Small intestine (tissue), 16 donors: ENCODE data around the gene ZFPM1. TPM values are rescaled to one million over a fixed set of nuclear protein-coding genes. Genes with fewer than 3 reads are reported as not detected.

Experiments used
- DNase-seq, 2 donors: peaks; one replicate each; pipeline versions ENCODE4 v3.0.0 to v3.0.0-alpha.2; 2013
- FAIRE-seq: peaks from 2 replicates; lab custom pipeline; 2012; peaks lifted over from hg19 to GRCh38; lab: Jason Lieb, UNC
- H3K27ac ChIP-seq, 3 donors: one replicate each; pipeline ENCODE4 v1.5.1; 2013; ENCODE audit warnings: low read length in 2 of 3, mild to moderate bottlenecking in 2 of 3, control low read depth in 1 of 3, inconsistent platforms in 1 of 3, low read depth in 1 of 3, moderate library complexity in 1 of 3
- H3K27me3 ChIP-seq, 3 donors: one replicate each; pipeline ENCODE4 v1.6.1; 2013; ENCODE audit warnings: low read length in 3 of 3, inconsistent platforms in 1 of 3; ENCODE audit not compliant: control insufficient read depth in 3 of 3, insufficient read depth in 3 of 3
- H3K36me3 ChIP-seq, 3 donors: one replicate each; pipeline ENCODE4 v1.6.1; 2013; ENCODE audit warnings: low read length in 3 of 3, inconsistent platforms in 1 of 3, low read depth in 1 of 3, mild to moderate bottlenecking in 1 of 3, moderate library complexity in 1 of 3; ENCODE audit not compliant: control insufficient read depth in 3 of 3, insufficient read depth in 2 of 3
- H3K4me1 ChIP-seq, 3 donors: one replicate each; pipeline ENCODE4 v1.6.1; 2013; ENCODE audit warnings: low read length in 2 of 3, inconsistent platforms in 1 of 3, low read depth in 1 of 3, mild to moderate bottlenecking in 1 of 3, moderate library complexity in 1 of 3; ENCODE audit not compliant: control insufficient read depth in 3 of 3, insufficient read depth in 2 of 3
- H3K4me3 ChIP-seq, 3 donors: one replicate each; pipeline ENCODE4 v1.5.1; 2013; ENCODE audit warnings: low read length in 3 of 3, control low read depth in 1 of 3, inconsistent platforms in 1 of 3, low read depth in 1 of 3, mild to moderate bottlenecking in 1 of 3, moderate library complexity in 1 of 3
- H3K9me3 ChIP-seq, 2 donors: one replicate each; pipeline ENCODE4 v1.6.1; 2013; ENCODE audit warnings: low read depth in 1 of 2, low read length in 1 of 2; ENCODE audit not compliant: control insufficient read depth in 2 of 2, insufficient read depth in 1 of 2
- WGBS, 3 donors: extraction: QIAGEN DNeasy Blood & Tissue Kit; methylation state at CpG; one replicate each; pipeline ENCODE4 v1.1.7; 2013; 5-methylcytosine and 5-hydroxymethylcytosine counted together
- long read RNA-seq, 10 donors: transcript quantifications; one replicate each; lab custom pipeline, GENCODE V29; 2026
- polyA plus RNA-seq, 4 donors: library from polyadenylated mRNA; stranded (reverse) in 3 of 4; unstranded in 1 of 4; fragments of 200-250 nt in 3 of 4; fragments of 120-200 nt in 1 of 4; gene quantifications; one replicate each; pipeline versions ENCODE4 v1.2.1 to v1.2.3, GENCODE V29; 2013
- donor health status: healthy with polysubstance abuse.
- donor health status: control.
- donor health status: control.
- donor health status: Bipolar disorder and iron deficiency.
- donor health status: healthy.

Gene ZFPM1
- 10 to 100 TPM in 2 of 4 donors, 1 to 10 TPM in 2; 8.1 to 26.6 (median 12.0) TPM for polyA plus RNA-seq
- long read RNA-seq, donor 1: 0 reads
- long read RNA-seq, donor 2, full-length matches to known transcripts: 1 of 1 reads
- long read RNA-seq, donor 2, partial matches to known transcripts: 0 of 1 reads
- long read RNA-seq, donor 2, other reads (novel, unspliced or antisense): 0 of 1 reads
- long read RNA-seq, donor 3, full-length matches to known transcripts: 6 of 12 reads
- long read RNA-seq, donor 3, partial matches to known transcripts: 6 of 12 reads
- long read RNA-seq, donor 3, other reads (novel, unspliced or antisense): 0 of 12 reads
- long read RNA-seq, donor 4: 0 reads
- long read RNA-seq, donor 5, partial matches to known transcripts: 0 of 1 reads
- long read RNA-seq, donor 5, other reads (novel, unspliced or antisense): 0 of 1 reads
- long read RNA-seq, donor 6, full-length matches to known transcripts: 3 of 9 reads
- long read RNA-seq, donor 6, partial matches to known transcripts: 6 of 9 reads
- long read RNA-seq, donor 6, other reads (novel, unspliced or antisense): 0 of 9 reads
- long read RNA-seq, donor 7: 0 reads
- long read RNA-seq, donor 8: 0 reads
- long read RNA-seq, donor 9: 0 reads
- long read RNA-seq, donor 10, partial matches to known transcripts: 0 of 1 reads
- long read RNA-seq, donor 10, other reads (novel, unspliced or antisense): 0 of 1 reads

GRCh38 chr16:88453217-88453531 is at the start of gene ZFPM1:
ZFPM1 (plus strand) TSS chr16:88453280; CDS start chr16:88453639, 359 bp downstream.
- WGBS, 3 donors: 0 to 1% (median 0%) methylated on average over 12 to 57 of the region's 57 CpGs
- peak within 1 kb of the TSS; percentile 59 to 88 (median 74) for H3K4me3 ChIP-seq
- DNase-seq (no peak), FAIRE-seq (no peak)
- H3K27me3 ChIP-seq: peaks cover 0 to 5% (median 0%) of the 10 kb centered on the region in 3 donors
- peaks cover 0 to 29% (median 0%) of the 10 kb centered on the region in 3 donors for H3K4me1 ChIP-seq
- H3K36me3 ChIP-seq: peaks cover 0 to 31% (median 0%) of the 10 kb centered on the region in 3 donors
- H3K27ac ChIP-seq: peak within 1 kb of the TSS; percentile 63 to 90 (median 80)
- no peaks in the 10 kb centered on the region for H3K9me3 ChIP-seq

- Histone ChIP-seq H3K36me3 (no peaks in the 10 kb centered on the region), H3K4me3 (no peak overlapping the region), H3K27me3 (peaks cover 0 to 12% (median 0%) of the 10 kb centered on the region in 3 donors), H3K9me3 (no peaks in the 10 kb centered on the region), H3K4me1 (no peaks in the 10 kb centered on the region), H3K27ac (no peak overlapping the region)
- DNase-seq: no peak
- FAIRE-seq: no peak
- 64 to 80% (median 66%) methylated on average over 22 of the region's 22 CpGs for WGBS, 3 donors
Measured at GRCh38 chr16:88403794-88404581, 49.1 kb upstream of the ZFPM1 start.

DNA sequence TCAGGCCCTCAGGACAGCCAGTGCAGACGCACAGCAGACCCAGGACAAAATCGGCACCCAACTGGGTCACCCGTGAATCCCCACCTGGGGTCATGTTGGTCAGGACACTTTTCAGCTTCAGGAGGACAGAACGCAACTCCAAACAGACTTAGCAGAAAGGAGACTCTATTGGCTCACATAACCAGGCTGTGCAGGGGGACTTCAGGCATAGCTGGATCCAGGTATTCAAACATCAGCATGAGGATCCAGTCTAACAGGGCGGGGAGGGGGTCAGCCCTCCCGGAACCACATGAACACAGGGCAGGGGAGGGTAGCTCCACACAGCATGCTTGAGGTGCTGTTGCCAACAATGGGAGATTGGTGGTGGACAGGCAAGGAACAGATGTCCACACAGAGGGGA is 48.3 kb upstream of the ZFPM1 start:
- Histone ChIP-seq H3K9me3 (no peaks in the 10 kb centered on the region), H3K4me3 (no peak overlapping the region), H3K27me3 (peaks cover 0 to 12% (median 0%) of the 10 kb centered on the region in 3 donors), H3K4me1 (no peaks in the 10 kb centered on the region), H3K36me3 (no peaks in the 10 kb centered on the region), H3K27ac (no peak overlapping the region)
- DNase-seq: no peak
- FAIRE-seq: no peak
- WGBS, 3 donors: 79 to 91% (median 81%) methylated on average over 6 of the region's 6 CpGs

DNA sequence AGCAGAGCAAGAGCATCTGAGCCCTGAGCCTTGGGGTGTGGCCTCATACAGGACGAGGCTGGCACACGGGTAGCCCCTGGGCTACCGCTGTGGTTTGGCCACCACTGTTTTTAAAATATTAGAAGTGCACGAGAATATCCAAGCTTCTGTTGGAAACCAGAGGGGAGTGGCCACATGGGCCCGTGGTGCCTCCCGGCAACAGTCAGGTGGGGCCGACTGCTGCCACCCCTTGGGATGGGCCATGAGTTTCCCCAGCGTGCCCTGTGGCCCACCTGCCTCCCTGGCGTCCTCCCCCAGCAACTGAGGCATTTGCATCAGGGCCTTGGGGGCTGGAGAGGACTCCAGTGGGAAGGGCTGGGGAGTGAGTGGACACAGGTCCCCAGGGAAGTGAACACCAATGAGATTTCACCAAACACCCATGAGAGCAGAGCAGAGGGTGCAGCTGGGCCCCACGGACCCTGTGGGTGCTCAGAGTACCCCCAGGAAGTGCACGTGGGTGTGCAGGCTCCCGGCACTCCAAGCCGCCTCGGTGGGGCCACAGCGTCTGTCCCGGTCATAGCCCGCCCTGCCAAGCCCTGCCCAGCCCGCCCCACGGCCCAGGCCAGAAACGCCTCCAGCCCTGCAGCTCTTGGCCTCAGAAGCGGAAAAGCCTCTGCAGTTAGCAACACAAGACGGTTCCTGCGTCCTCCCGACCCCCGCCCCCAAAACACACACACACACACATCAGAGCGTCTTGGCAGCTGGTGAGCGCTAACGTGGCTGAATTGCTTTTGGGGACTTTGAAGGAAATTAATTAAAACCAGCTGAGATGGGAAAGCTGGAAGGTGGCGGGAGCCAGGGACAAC is 47.6 kb upstream of the ZFPM1 start:
- no peaks in the 10 kb centered on the region for H3K36me3 ChIP-seq
- no peaks in the 10 kb centered on the region for H3K4me1 ChIP-seq
- H3K27ac ChIP-seq: no peak overlapping the region
- no peak for FAIRE-seq
- DNase-seq: no peak
- H3K4me3 ChIP-seq: no peak overlapping the region
- 36 to 54% (median 39%) methylated on average over 22 to 29 of the region's 29 CpGs for WGBS, 3 donors
- H3K27me3 ChIP-seq: peaks cover 0 to 12% (median 0%) of the 10 kb centered on the region in 3 donors
- H3K9me3 ChIP-seq: no peaks in the 10 kb centered on the region

DNA sequence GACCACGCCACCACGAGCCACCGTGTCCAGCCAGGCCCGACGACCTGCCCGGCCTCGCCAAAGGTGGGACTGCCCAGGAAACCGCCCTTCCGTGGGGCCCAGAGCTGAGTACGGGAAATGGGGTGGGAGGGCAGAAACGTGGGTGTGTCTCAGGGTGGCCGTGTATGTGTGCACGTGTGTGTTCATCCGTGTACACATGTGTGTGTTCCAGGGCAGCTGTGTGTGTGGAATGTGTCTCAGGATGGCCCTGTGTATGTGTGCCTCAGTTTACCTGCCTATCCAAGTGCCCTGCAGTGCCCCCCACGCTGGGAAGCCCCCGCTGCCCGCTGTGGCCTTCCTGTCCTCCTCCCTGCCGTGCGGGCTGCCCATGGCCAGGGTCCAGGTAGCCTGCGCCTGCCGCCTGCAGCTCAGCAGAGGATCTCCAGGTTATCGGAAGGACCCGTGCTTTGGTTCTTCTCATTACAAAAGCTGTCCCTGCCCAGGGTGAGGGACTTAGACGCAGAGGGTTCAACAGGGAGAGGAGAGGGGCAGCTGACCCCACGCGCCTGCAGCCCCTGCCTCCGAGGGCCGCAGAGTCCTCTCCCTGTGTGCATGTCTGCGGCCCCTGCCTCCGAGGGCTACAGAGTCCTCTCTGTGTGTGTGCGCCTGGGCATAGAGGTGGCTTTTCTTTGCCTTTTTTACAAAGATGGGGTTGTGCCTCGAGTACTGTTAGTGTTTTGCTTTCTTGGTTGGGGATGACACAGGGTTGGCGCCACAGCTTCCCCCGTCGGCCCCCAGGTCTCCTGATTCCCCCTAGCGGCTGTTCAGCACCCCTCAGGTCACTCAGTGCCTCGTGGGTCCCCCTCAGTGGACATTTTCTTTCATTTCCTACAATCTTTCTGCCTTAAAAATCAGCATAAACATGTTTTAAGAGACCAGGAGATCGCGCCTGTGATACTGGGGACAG is 46.7 kb upstream of the ZFPM1 start:
- DNase-seq (no peak), FAIRE-seq (no peak)
- Histone ChIP-seq H3K36me3 (no peaks in the 10 kb centered on the region), H3K27ac (no peak overlapping the region), H3K27me3 (peaks cover 0 to 12% (median 0%) of the 10 kb centered on the region in 3 donors), H3K4me1 (no peaks in the 10 kb centered on the region), H3K9me3 (no peaks in the 10 kb centered on the region), H3K4me3 (no peak overlapping the region)
- WGBS, 3 donors: 67 to 74% (median 73%) methylated on average over 39 of the region's 39 CpGs

- Histone ChIP-seq H3K9me3 (no peaks in the 10 kb centered on the region), H3K36me3 (no peaks in the 10 kb centered on the region), H3K27ac (no peak overlapping the region), H3K4me1 (no peaks in the 10 kb centered on the region), H3K27me3 (peaks cover 0 to 12% (median 0%) of the 10 kb centered on the region in 3 donors), H3K4me3 (no peak overlapping the region)
- no peak for FAIRE-seq
- no peak for DNase-seq
- WGBS, 3 donors: 79 to 89% (median 84%) methylated on average over 20 of the region's 20 CpGs
Measured at GRCh38 chr16:88407042-88407420, 46.0 kb upstream of the ZFPM1 start.

- no peak for FAIRE-seq
- WGBS, 3 donors: 50 to 73% (median 72%) methylated on average over 5 of the region's 5 CpGs
Measured at GRCh38 chr16:88407807-88408206, 45.3 kb upstream of the ZFPM1 start.

More at GRCh38 chr16:88407807-88408206, 45.3 kb upstream of the ZFPM1 start:
- no peak for DNase-seq
- H3K36me3 ChIP-seq: no peaks in the 10 kb centered on the region
- no peaks in the 10 kb centered on the region for H3K9me3 ChIP-seq
- peaks cover 0 to 12% (median 0%) of the 10 kb centered on the region in 3 donors for H3K27me3 ChIP-seq
- no peak overlapping the region for H3K4me3 ChIP-seq
- no peaks in the 10 kb centered on the region for H3K4me1 ChIP-seq
- no peak overlapping the region for H3K27ac ChIP-seq
